ENCODE data around the gene APLN. TPM values are rescaled to one million over a fixed set of nuclear protein-coding genes. Genes with fewer than 3 reads are reported as not detected.

The APLN gene
- polyA plus RNA-seq, 10 donors, result 10.2 to 23.3 (median 16.5) TPM

GRCh38 chrX:129665916-129666644, 11.3 kb upstream of the APLN start:
- no peak for DNase-seq

- DNase-seq, result no peak
Measured at GRCh38 chrX:129663171-129663570, 8.4 kb upstream of the APLN start.

- no peak for DNase-seq
Measured at GRCh38 chrX:129661369-129661768, 6.6 kb upstream of the APLN start.

GRCh38 chrX:129659861-129660260, 5.1 kb upstream of the APLN start:
- DNase-seq, result no peak

- no peak for DNase-seq
Measured at GRCh38 chrX:129659141-129659540, 4.4 kb upstream of the APLN start.

- DNase-seq, result no peak
Measured at GRCh38 chrX:129658429-129658828, 3.7 kb upstream of the APLN start.

- DNase-seq, result peak in 1 of 3 donors; percentile 22
Measured at GRCh38 chrX:129655547-129656249, 942 bp upstream of the APLN start.

- peak in 1 of 3 donors; percentile 64 for DNase-seq
Measured at GRCh38 chrX:129653971-129654651, 645 bp downstream of the APLN start.

GRCh38 chrX:129653181-129653970, 1.4 kb downstream of the APLN start:
- no peak for DNase-seq

- DNase-seq, result no peak
Measured at GRCh38 chrX:129652565-129653169, 2.1 kb downstream of the APLN start.

- no peak for DNase-seq
Measured at GRCh38 chrX:129651756-129652564, 2.8 kb downstream of the APLN start.

- DNase-seq, result no peak
Measured at GRCh38 chrX:129650821-129651510, 3.8 kb downstream of the APLN start.

- DNase-seq, result no peak
Measured at GRCh38 chrX:129650183-129650689, 4.5 kb downstream of the APLN start.

GRCh38 chrX:129649268-129650182, 5.2 kb downstream of the APLN start:
- DNase-seq, result no peak

GRCh38 chrX:129648514-129649267, 6.1 kb downstream of the APLN start:
- no peak for DNase-seq

GRCh38 chrX:129647418-129648410, 7.0 kb downstream of the APLN start:
- no peak for DNase-seq
